ENCODE measurements around the gene RNU1-3.
"Not testable (repeated sequence)": the region's sequence is repeated elsewhere in the genome, so short reads cannot be mapped to it uniquely, and the experiment has no call there.

RNU1-3 gene

DNA sequence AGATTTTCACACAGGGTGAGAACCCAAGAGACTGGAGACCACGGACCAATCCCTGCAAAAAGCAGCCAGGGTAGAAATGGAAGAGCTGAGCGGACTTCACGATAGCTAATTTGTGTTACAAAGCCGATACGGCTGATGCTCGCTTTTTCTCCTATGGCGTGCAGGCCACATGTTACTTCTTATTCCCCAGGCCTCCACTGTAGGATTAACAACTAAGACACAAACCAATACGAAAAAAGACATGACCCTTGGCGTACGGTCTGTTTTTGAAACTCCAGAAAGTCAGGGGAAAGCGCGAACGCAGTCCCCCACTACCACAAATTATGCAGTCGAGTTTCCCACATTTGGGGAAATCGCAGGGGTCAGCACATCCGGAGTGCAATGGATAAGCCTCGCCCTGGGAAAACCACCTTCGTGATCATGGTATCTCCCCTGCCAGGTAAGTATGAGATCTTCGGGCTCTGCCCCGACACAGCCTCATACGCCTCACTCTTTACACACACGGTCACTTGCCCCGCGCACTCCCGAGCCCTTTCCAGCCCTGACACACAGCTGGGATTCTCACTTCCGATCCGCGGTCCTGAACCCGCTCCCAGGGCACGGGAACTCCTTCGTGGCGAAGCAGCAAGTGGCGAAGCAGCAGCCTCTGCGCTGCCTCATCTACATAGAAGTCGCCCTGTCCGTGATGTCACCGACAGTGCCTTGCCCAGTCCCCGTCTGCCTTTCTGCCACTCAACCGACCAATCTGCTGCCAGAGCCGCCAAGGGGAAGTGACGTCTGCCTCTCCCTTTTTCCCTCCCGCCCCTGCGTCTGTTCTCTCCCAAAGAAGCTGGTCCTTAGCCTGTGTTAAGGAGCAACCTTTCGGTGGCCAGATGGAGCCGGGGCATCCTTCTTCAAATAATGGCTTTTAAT, at the start of gene RNU1-3:
RNU1-3 (minus strand) TSS at position 447 of the 912 bp plus-strand sequence.
- not testable (repeated sequence) for DNase-seq

DNA sequence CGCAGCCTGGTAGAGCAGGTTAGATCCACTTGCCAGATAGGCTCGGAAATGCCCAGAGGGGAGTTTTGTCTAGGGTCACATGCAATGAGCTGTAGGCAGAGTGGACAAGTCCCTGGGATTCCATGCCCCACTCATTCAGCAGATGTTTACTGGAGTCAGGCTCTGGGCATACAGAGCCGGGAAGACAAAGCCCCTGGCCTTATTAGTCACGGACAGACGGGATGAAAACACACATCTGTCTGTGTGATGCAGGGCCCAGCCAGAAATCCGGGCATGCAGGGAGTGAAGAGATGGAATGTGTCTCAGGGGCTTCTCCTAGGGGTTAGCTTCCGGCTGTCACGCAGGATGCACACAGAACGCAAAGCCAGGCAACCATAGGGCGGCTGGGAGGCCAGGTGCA, 46.7 kb upstream of the RNU1-3 start:
- not testable (repeated sequence) for DNase-seq

DNA sequence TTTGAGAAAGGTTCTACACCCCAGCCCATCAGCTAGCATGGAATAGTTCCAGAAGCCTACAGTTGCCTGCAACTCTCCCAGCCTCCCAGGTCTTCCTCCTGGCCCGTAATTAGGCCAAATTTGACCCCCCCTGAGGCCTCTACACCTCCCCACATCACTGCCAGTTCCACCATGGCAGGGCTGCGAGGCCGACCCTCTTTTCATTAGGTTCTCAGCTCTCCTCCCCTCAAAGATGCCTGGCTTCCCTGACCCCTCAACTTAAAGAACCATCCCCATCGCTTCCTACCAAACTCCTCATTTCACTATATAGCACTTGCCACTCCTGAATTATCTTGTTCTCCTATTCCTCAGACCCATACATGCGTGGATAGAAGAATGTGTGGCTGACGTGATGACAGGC, 46.2 kb upstream of the RNU1-3 start:
- DNase-seq: not testable (repeated sequence)

DNA sequence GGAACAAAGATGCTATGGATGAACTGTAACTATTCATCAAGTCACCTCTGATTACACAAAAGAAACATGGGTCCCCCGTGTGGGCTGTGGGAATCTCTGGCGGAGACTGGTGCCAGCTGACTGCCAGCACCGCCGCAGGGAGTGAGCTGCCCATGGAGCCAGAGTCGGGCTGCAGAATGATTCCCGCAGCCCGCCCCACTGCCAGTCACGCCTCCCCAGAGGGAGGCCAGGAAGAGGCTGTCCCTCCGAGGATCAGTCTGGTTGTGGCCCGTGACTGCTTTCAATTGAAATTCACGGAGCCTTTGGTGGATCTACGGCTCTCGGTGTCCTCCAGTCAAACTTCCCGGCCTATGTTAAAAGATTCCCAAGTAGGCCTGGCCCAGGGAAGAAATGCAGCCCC, 45.8 kb upstream of the RNU1-3 start:
- not testable (repeated sequence) for DNase-seq

DNA sequence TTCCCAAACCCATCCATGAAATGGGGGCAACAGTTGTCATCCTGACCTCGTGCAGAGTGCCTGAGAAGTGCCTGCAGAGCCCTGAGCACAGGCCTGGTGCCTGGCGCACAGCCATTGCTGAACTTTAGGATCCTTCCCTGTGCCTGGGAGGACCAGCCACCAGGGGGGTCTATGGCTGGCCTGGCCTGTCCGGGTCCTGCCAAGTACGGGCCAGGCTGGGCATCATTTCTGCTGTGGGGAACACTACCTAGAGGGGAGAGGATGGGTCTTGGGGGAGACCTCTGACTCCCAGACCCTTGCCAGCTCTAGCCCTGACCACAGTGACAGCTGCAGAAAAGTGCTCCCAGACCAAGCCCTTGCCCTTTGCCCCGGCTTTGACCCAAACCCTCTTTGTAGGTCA, 45.4 kb upstream of the RNU1-3 start:
- DNase-seq: not testable (repeated sequence)

DNA sequence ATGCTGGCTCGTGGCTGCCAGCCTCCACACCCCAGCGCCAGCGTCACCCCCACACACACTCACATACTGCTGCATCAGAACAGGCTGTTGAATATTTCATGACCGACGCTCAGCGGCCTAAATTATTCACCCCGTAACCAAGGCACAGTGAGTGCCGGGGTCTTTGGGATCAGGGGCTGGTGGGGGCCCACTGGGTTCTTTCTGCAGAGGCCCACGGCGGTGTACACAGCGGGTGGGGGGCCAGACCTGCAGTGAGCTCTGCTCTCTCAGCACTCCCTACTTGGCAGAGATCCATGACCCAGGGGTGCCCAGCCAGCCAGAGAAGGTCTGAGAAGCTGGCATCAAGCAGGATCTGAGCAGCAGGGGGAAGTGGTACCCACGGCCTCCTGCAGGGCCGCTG, 43.9 kb upstream of the RNU1-3 start:
- DNase-seq: not testable (repeated sequence)

DNA sequence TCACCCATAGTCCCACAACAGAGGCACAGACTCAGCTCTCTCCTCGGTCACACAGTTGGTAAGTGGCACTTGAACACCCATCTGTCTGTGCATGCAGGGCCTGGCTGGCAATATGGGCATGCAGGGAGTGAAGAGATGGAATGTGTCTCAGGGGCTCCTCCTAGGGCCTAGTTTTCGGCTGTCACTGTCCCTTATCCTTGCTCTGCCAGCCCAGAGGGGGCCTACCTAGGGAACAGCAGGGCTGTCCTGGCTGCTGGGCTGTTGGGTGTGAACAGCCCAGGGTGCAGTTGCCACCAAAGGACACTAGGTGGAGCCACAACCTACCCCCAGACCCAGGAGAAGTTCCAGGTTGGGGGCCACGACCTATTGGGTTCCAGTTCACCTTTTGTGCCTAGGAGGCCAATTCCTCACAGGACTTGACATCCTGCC, 42.9 kb upstream of the RNU1-3 start:
- not testable (repeated sequence) for DNase-seq

DNA sequence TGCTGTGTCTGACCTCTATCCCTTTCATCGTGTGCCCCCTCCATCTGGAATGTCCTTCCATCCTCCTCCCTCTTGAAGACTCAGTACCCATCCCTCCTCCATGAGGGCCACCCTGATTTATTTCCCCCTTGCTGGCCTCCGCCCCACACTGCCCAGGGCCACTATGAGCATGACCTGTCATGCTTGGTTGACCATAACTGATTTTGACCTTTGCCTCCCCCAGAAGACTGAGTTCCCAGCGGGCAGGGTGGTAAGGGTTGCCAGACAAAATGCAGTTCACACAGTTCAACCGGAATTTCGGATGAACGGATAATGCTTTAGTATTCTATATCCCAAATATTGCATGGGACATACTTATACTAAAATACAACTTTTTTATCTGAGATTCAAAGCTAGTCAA, 42.0 kb upstream of the RNU1-3 start:
- not testable (repeated sequence) for DNase-seq

DNA sequence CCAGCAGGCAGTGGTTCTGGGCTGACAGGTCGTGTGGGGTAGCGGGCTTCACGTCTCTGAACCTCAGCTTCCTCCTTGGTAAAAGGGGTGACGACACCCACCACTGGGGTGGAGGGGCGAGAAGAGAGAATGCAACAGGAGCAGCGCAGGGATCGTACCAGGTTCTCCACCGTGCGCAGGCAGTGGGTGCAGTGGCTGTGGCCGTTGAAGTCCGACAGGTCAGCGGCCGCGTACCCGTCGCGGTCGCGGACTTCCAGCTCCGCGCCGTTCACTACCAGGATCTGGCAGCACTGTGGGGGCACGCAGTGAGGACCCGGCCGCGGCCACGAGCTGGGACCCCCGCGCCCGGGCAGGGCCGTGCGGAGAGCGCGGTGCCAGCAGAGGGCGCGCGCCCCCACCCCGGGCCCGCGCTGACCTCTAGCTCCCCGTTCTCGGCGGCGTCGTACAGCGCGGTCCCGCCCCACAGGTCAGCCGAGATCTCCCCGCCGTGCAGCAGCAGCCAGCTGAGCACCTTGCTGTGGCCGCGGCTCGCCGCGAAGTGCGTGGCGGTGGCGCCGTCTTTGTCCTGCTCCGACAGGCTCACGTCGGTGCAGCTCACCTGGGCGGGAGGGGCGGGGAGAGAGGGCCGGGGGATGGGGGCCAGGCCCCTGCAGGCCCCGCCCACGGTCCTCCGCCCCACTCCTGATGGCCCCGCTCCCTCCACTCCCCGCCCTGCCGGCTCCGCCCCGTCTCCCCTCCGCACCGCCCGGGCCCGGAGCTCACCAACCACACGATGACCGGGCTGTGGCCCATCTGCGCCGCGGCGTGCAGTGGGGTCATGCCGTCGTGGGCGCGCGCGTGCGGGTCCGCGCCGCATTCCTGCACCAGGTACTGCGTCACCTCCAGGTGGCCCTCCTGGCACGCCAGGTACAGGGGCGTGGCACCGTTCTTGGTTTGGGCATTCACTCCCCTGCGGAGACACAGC, 40.7 kb upstream of the RNU1-3 start:
- DNase-seq: not testable (repeated sequence)

DNA sequence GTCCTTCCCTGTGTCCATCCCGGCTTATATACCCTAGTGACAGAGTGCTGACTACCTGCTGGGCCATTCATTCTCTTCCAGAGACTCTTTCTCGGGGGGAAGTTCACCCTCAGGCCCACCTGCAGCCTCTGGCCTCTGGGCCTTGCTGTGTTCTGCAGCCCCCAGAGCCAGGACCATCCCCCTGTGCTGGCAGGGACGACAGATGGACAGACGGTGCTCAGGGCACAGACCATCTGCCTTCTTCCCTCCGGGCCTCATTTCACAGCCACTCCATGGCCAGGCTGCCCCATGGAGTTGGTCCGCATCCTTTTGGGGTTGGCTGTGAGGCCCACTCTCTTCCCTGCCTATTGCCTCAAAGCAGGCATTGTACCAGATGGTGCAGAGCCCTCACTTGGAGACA, 39.6 kb upstream of the RNU1-3 start:
- not testable (repeated sequence) for DNase-seq

DNA sequence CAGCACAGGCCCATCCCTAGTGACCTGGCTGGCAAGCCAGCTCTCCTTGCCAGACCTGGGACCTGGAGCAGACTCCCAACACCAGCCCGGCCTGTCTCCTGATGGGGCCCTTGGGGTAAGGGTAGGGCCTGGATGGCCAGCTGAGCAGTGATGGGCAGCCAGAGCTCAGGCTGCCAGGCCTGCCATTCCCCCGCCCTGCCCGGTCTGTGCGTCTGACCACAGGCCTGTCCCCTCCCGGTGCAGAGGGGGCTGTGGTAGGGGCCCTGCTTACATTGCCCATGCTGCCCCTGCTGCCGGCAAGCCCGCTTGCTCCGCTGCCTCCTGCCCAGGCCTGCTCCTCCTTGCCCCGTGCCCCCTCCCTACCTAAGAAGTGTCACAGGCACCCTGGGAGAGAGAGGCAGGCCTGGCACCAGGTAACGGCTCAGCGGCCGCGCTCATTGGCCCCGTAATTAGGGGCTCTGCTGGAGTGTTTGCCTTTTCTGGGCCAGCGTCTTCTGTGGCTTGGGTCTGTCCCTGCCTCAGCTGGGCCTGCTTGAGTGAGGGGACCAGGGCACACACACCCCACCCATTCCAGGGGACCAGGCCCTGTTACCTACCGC, 37.9 kb upstream of the RNU1-3 start:
- not testable (repeated sequence) for DNase-seq

DNA sequence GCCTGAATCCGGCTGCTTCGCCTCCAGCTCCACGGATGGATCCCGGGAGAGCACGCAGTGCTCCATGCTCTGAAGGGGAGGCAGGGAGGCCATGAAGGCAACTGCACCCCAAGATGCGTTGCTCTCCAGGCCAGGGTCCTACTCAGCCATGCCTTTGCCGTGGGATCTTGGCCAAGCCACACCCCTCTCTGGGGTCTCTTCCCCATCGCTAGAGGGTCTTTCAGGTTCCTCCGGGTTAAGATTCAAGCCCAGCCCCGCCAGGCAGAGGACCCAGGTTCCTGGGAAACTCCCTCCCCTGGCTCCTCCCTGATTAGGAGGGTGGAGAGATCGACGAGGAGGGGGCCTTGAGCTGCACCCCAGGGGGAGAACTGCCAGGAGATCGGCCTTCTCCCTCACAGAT, 37.3 kb upstream of the RNU1-3 start:
- DNase-seq: not testable (repeated sequence)

DNA sequence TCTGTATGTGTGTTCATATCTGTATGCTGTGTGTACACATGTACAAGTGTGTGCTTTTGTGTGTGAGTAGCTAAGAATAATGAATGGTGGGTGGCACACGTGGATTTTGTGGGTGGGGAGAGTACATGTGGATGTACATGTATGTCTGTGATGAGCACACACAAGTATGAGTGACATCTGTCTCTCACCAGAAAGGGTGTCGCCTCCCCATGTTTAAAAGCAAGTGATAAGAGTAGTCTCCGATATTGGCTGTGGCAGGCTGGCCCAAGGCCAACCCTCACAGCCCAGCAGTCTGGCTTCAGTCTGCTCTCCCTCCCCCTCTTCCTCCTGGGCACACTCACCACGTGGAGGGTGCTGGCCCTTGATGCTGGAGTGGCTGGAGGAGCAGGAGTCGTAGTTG, 36.9 kb upstream of the RNU1-3 start:
- DNase-seq: not testable (repeated sequence)

DNA sequence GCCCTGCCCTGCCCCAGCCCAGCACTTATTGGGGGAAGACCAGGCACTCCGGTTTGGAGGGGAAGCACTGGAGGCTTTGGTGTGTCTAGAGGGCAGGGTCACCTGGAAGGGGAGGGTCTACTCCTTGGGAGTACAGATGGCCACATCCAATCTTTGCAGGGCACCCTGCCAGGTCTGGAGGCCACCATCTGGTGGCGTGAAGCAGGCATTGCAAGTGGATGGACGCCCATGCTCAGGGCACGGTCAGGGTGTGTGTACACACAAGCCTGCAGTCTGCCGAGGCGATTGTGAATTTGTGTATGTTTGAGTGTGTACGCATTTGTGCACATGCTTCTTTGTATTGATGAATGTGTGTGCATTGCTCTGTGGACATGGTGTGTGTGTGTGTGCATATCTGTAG, 36.4 kb upstream of the RNU1-3 start:
- DNase-seq: not testable (repeated sequence)

DNA sequence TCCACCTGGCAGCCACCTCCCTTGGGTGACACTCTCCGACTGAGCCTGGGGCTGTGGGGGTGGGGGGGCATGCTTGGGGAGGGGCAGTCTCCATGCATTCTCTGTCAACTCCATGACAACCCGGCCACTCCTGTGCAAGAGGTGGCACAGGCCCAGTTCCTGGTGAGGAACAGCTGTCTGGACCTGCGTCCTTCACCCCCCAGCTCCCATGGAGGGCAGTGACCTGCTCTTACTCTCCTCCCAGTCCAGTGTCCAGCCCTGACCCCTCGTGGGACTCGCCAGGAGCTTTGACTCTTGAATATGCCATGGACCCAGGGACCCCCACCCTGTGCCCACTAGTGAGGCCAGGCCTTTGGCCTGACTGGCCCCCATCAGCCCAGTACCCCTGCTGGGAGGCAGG, 35.5 kb upstream of the RNU1-3 start:
- not testable (repeated sequence) for DNase-seq

DNA sequence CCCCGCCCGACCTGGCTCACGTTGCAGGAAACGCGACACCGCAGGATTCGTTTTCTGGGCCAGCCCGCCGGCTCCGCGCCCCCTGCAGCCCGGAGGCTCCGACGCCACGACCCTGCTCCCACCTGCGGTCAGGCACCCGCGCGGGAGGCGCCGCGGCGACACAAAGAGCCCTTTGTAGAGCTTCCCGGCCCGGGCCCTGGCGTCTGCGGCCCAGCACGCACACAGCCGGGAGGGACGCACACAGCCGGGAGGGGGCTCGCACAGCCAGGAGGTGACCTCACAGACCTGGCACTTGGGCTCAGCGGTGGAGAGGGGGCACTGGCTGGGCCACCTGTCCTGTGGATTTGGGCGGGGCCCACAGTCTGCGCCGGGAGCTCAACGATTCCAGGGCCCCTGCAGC, 34.4 kb upstream of the RNU1-3 start:
- not testable (repeated sequence) for DNase-seq

DNA sequence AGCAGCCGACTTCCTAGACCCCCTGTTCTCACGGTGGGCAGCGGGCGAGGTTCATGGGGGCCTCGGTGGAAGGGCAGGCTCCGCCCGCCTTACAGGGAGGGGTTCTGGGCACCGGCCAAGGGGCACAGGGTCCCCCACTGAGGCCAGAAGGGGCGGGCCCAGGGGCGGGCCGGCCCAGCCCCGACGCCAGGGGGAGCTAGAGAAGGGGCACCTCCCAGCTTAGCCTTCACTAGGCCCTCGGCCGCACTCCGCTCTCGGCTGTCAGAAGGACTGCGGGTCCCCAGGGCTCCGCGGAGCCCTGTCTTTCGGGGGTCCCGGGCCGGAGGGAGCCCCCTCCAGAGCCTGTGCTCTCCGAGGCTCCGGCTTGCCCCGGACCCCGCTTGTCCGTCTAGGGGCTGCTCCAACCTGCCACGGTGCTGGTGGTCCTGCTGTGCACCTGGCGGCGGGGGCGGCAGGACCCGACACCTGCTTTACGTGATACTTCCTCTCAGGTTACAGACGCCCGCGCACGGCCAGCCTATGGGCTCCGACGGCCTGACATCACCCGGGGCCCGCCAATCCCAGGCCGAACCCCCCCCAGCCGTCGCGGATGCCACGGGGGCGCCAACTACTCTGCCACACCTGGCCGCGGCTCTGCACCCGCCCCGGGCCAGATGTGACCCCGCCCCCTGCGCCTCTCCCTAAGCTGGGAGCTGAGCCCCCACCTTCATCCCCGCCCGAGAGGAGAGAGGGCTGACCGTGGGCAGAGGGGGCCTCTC, 33.6 kb upstream of the RNU1-3 start:
- not testable (repeated sequence) for DNase-seq

DNA sequence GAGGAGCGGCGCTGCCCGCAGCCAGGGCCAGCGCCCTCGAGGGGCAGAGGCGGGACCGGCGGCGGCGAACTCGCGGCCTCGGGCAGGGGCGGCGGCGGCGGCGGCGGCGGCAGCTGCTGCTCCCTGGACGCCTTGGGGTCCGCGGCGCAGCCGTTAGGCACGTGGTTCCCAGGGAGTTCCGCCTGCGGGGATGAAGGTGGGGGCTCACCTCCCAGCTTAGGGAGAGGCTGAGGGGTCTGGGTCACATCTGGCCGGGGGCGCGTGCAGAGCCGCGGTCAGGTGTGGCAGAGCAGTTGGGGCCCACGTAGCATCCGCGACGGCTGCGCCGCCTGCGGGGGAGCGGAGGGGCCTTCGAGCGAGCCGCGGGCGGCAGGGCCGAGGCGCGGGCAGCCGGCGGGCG, 32.7 kb upstream of the RNU1-3 start:
- DNase-seq: not testable (repeated sequence)

DNA sequence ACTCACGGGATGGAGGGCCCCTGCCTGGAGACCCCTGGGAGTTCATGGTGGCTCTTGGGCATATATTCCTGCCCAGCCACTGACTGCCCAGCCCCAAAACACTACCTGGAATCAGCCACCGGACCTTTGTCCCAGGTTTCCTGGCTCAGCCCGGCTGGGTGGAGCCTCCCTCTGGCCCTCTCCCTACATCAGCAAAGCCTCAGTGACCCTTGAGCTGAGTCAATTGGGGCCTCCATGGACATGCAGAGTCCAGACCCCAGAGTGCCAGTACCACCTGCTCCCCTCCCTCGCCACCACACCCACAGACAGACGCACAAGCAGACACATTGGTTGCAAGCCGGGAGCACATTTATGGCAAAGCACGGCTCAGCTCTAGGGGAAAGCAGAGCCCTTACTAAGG, 30.4 kb upstream of the RNU1-3 start:
- not testable (repeated sequence) for DNase-seq

DNA sequence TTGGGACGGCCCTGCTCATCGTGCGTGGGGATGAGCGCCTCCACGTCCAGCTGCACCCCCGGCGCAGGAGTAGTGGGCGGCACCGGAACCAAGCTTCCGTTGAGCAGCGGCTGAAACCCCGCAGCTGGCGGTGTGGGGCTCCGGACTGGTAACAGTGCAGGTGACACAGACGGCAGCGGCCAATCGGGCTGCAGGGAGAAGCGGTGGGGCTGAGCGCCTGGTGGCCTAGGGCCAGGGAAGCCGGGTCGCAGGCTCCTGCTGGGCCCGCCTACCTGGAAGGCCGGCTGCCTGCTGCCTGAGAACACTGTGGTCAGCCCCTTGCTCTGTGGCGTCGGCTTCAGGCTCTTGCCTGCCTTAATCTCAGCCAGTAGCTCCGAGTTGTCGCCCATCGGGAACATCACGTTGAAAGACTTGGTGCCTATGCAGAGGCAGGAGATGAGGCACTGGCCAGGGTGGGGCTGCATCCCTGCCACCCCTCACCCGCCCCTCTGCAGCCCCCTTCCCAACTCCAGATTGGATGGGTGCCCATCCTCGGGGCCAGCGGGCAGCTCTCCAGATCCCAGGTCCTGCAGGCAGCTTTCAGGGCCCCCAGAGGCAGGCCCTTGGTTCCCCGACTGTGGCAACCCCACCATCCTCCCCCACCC, 29.9 kb upstream of the RNU1-3 start:
- DNase-seq: not testable (repeated sequence)

DNA sequence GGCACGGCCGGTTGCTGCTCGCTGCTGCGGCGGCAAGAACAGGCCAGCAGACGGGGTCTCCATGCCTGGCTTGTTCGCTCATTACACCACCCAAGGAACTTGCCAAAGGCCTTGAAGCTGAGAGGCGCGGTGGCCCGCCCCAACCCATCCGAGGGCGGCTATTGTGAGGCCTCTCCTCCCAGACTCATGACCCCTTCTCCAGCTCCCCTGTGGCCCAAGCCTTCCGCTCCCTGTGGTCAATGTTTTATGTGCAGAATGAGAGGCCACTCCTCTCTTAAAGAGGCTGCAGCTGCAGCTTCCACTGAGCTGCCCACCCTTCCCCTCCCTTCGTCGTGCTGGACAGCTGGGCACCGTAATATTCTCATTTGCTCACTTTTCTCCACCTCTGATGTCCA, 27.6 kb upstream of the RNU1-3 start:
- not testable (repeated sequence) for DNase-seq
